Loucy (cell line): ENCODE data around the gene EPHA8.
A peak's percentile ranks its signal among the peaks of the same experiment; 100 is the strongest.

ENCODE experiments used
- H2AFZ ChIP-seq: fragments of 200-600 bp; sonication (generic); 2 replicates; pipeline ENCODE4 v1.6.0; 2016; ENCODE audit warnings: antibody characterized with exemption, mild to moderate bottlenecking, low read length, moderate library complexity
- H3F3A ChIP-seq: fragments of 200-600 bp; 2 replicates; pipeline ENCODE4 v1.6.0; 2016; ENCODE audit warnings: antibody characterized with exemption, low read depth, mild to moderate bottlenecking
- H3K27me3 ChIP-seq: fragments of 200-600 bp; sonication (generic); 2 replicates; pipeline ENCODE4 v1.6.1; 2014; ENCODE audit warnings: low read length, mild to moderate bottlenecking; ENCODE audit not compliant: insufficient read depth, poor library complexity, severe bottlenecking
- H3K36me3 ChIP-seq: fragments of 200-600 bp; sonication (generic); 2 replicates; pipeline ENCODE4 v1.6.1; 2016; ENCODE audit warnings: low read length; ENCODE audit not compliant: insufficient read depth
- H3K4me1 ChIP-seq: fragments of 200-600 bp; sonication (generic); 2 replicates; pipeline ENCODE4 v1.5.1; 2014; ENCODE audit warnings: low read length, mild to moderate bottlenecking; ENCODE audit not compliant: insufficient read depth, poor library complexity, severe bottlenecking
- H3K4me2 ChIP-seq: fragments of 200-600 bp; sonication (generic); 2 replicates; pipeline ENCODE4 v1.6.0; 2014; ENCODE audit warnings: antibody characterized with exemption, low read length, low read depth, mild to moderate bottlenecking; ENCODE audit not compliant: poor library complexity, severe bottlenecking
- H3K4me3 ChIP-seq: fragments of 200-600 bp; sonication (generic); 2 replicates; pipeline ENCODE4 v1.5.1; 2014; ENCODE audit warnings: low read length, mild to moderate bottlenecking, mixed read lengths; ENCODE audit not compliant: poor library complexity, severe bottlenecking
- H3K79me2 ChIP-seq: fragments of 200-600 bp; sonication (generic); 2 replicates; pipeline ENCODE4 v1.6.1; 2014; ENCODE audit warnings: low read length; ENCODE audit not compliant: insufficient read depth
- H3K9ac ChIP-seq: fragments of 200-600 bp; sonication (generic); 2 replicates; pipeline ENCODE4 v1.6.0; 2014; ENCODE audit warnings: mild to moderate bottlenecking, low read depth, low read length, moderate library complexity; ENCODE audit not compliant: poor library complexity, severe bottlenecking
- H3K9me2 ChIP-seq: fragments of 200-600 bp; sonication (generic); replicated peaks from 2 replicates; pipeline ENCODE4 v1.6.1; 2016; ENCODE audit warnings: low read depth, low read length, mixed read lengths
- H3K9me3 ChIP-seq: fragments of 200-600 bp; sonication (generic); 2 replicates; pipeline ENCODE4 v1.6.1; 2014; ENCODE audit warnings: mild to moderate bottlenecking, antibody characterized with exemption, low read length, low read depth; ENCODE audit not compliant: insufficient read depth
- H4K20me1 ChIP-seq: fragments of 200-600 bp; sonication (generic); 2 replicates; pipeline ENCODE4 v1.6.0; 2014; ENCODE audit warnings: antibody characterized with exemption, low read length, mild to moderate bottlenecking; ENCODE audit not compliant: insufficient read depth, poor library complexity, severe bottlenecking
- EZH2phosphoT487 ChIP-seq: fragments of 200-600 bp; IDR thresholded peaks from 2 replicates; pipeline ENCODE4 v1.6.1; 2018; ENCODE audit warnings: antibody characterized with exemption, mild to moderate bottlenecking, moderate library complexity, borderline replicate concordance
- TF ChIP-seq, protein P1 (sequence below): fragments of 200-600 bp; sonication (generic); conservative IDR thresholded peaks from 2 replicates; pipeline ENCODE4 v1.5.1; 2014; ENCODE audit warnings: mild to moderate bottlenecking, antibody characterized with exemption, low read length

Gene EPHA8

DNA sequence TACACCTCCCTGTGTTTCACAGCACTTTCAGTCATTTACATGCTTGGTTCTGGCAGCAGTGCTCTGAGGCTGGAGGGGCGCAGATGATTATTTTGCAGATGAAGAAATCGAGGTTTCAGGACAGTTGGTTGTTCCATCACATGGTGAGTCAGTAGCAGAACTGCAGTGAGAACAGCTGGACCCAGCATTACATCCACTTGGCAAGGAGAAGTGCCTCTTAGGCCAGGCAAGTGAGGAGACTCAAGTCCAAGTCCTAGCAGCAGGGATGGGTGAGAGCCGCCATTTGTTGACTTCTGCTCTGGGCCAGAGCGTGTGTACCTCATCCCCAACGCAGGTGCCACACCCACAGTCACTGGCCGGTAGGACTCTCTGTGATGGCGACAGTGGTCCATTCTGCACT lies 26.8 kb upstream of the EPHA8 start:
- Histone ChIP-seq H4K20me1 (no peaks in the 10 kb centered on the region), H3K36me3 (no peaks in the 10 kb centered on the region), H3K9me2 (no peaks in the 10 kb centered on the region), H3K9me3 (no peaks in the 10 kb centered on the region), H3K4me3 (no peak overlapping the region), H2AFZ (no peak overlapping the region), H3K27me3 (no peaks in the 10 kb centered on the region), H3K4me1 (peaks cover 17% of the 10 kb centered on the region), H3K4me2 (no peak overlapping the region), H3K9ac (no peak overlapping the region), H3F3A (no peaks in the 10 kb centered on the region), H3K79me2 (no peaks in the 10 kb centered on the region)
- TF ChIP-seq, protein P1, sequence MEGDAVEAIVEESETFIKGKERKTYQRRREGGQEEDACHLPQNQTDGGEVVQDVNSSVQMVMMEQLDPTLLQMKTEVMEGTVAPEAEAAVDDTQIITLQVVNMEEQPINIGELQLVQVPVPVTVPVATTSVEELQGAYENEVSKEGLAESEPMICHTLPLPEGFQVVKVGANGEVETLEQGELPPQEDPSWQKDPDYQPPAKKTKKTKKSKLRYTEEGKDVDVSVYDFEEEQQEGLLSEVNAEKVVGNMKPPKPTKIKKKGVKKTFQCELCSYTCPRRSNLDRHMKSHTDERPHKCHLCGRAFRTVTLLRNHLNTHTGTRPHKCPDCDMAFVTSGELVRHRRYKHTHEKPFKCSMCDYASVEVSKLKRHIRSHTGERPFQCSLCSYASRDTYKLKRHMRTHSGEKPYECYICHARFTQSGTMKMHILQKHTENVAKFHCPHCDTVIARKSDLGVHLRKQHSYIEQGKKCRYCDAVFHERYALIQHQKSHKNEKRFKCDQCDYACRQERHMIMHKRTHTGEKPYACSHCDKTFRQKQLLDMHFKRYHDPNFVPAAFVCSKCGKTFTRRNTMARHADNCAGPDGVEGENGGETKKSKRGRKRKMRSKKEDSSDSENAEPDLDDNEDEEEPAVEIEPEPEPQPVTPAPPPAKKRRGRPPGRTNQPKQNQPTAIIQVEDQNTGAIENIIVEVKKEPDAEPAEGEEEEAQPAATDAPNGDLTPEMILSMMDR = no peak
- no peak for TF ChIP-seq EZH2phosphoT487

DNA sequence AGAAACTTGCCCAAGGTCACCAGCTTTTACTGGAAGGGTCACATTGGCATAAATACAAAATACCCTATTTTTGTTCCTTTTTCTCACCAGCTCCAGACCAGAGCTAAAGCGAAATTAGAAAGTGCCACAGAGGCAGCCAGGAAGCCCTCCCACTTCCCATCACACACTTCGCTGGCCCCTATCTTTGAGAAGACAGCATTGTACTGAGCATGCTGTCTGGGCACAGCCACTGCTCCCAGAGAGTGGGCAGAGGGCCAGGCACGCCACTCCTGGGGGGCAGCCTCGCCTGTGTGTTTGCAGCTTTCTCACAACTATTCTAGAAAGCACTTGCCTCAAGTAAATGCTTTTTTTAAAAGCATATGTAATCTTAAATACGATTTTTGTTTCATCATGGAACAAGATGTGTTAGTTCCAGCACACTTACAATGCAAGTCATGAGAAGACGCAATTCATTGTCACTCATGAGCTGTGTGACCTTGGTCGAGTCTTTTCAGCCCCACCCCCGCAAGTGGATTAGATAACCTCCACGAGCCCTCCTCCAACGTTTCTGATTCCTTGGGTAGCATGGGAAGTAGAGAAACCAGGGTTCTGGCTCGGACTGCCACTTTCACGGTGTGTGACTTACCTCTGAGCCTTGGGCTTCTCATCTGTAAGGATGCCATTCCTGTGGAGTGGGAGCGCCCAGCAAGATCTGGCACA lies 25.7 kb upstream of the EPHA8 start:
- Histone ChIP-seq H3K36me3 (no peaks in the 10 kb centered on the region), H3K4me2 (no peak overlapping the region), H3K9ac (no peak overlapping the region), H3K9me2 (no peaks in the 10 kb centered on the region), H3K4me3 (no peak overlapping the region), H3K9me3 (no peaks in the 10 kb centered on the region), H2AFZ (no peak overlapping the region), H3F3A (no peaks in the 10 kb centered on the region), H4K20me1 (no peaks in the 10 kb centered on the region), H3K27me3 (no peaks in the 10 kb centered on the region), H3K4me1 (peaks cover 17% of the 10 kb centered on the region), H3K79me2 (no peaks in the 10 kb centered on the region)
- TF ChIP-seq EZH2phosphoT487 = no peak
- TF ChIP-seq, protein P1 = no peak

DNA sequence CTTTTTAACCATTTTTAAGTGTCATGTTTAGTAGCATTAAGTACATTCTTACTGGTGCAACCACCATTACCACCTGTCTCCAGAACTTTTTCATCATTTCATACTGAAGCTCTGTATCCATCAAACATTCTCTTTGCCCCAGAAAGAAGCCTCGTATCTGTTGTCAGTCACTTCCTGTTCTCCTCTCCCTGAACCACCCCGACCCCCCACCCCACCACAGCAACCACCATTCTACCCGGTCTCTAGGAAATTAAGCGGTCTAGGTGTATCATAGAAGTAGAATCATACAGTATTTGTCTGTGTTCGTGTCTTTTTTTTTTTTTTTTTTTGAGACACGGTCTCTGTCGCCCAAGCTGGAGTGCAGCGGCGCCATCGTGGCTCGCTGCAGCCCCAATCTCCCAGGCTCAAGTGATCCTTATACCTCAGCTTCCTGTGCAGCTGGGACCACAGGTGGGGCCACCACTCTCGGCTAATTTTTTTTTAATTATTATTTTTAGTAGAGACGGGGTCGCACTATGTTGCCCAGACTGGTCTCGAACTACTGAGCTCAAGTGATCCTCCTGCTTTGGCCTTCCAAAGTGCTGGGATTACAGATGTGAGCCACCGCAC lies 23.7 kb upstream of the EPHA8 start:
- Histone ChIP-seq H3K9ac (no peak overlapping the region), H3K4me3 (no peak overlapping the region), H3K9me3 (no peaks in the 10 kb centered on the region), H3K79me2 (no peaks in the 10 kb centered on the region), H3K36me3 (no peaks in the 10 kb centered on the region), H3K27me3 (no peaks in the 10 kb centered on the region), H2AFZ (no peak overlapping the region), H3F3A (no peaks in the 10 kb centered on the region), H3K9me2 (no peaks in the 10 kb centered on the region), H3K4me2 (peak overlapping the region; percentile 51), H3K4me1 (peaks cover 17% of the 10 kb centered on the region), H4K20me1 (no peaks in the 10 kb centered on the region)
- TF ChIP-seq EZH2phosphoT487 = no peak
- TF ChIP-seq, protein P1 = no peak
